Thyroid gland (tissue), 4 donors: Measurements from ENCODE around the gene B4GALNT3. TPM values are rescaled to one million over a fixed set of nuclear protein-coding genes. Genes with fewer than 3 reads are reported as not detected.

Experiments used
- DNase-seq, 2 donors: peaks; one replicate each; pipeline ENCODE4 v3.0.0-alpha.2; 2019
- H3K27ac ChIP-seq, 3 donors: fragments of 200-600 bp; sonication (generic); 1 replicate in 2 of 3; 2 replicates in 1 of 3; pipeline ENCODE4 v1.5.1; 2016 to 2019; ENCODE audit warnings: mild to moderate bottlenecking in 1 of 3, moderate library complexity in 1 of 3
- H3K27me3 ChIP-seq: fragments of 200-600 bp; sonication (generic); one replicate; pipeline ENCODE4 v1.5.1; 2019
- H3K36me3 ChIP-seq, 2 donors: fragments of 200-600 bp; sonication (generic); one replicate each; pipeline ENCODE4 v1.5.1; 2016 to 2019
- H3K4me1 ChIP-seq, 2 donors: fragments of 200-600 bp; sonication (generic); one replicate each; pipeline ENCODE4 v1.5.1; 2017 to 2019
- H3K4me3 ChIP-seq, 3 donors: fragments of 200-600 bp; sonication (generic); replicated peaks in 1 of 3; 1 replicate in 2 of 3; 2 replicates in 1 of 3; pipeline ENCODE4 v1.5.1; 2016; ENCODE audit warnings: mild to moderate bottlenecking in 1 of 3
- H3K9me3 ChIP-seq: fragments of 200-600 bp; sonication (generic); one replicate; pipeline ENCODE4 v1.5.1; 2017
- CTCF ChIP-seq, 6 experiments: fragments of 200-600 bp in 3 of 6; fragments of 450-650 bp in 3 of 6; sonication (generic) in 3 of 6; IDR thresholded peaks; one replicate each; pipeline ENCODE4 v1.5.1; 2016 to 2019; ENCODE audit warnings: antibody characterized with exemption in 6 of 6, mild to moderate bottlenecking in 2 of 6, inconsistent platforms in 1 of 6, moderate library complexity in 1 of 6
- POLR2A ChIP-seq, 2 donors: fragments of 450-650 bp; IDR thresholded peaks; one replicate each; pipeline ENCODE4 v1.6.1; 2017; ENCODE audit warnings: antibody characterized with exemption in 2 of 2, mild to moderate bottlenecking in 2 of 2, moderate library complexity in 1 of 2
- WGBS, 2 donors: methylation state at CpG; one replicate each; pipeline ENCODE4 v1.1.5; 2017; 5-methylcytosine and 5-hydroxymethylcytosine counted together
- intact Hi-C: fragments of 100-400 bp; cut with DNase I; formaldehyde crosslinking; loops from one replicate; pipeline ENCODE4 v1.15.1; 2023
- total RNA-seq, 4 donors: library from RNA; depleted of rRNA; stranded (reverse); fragments of >200 nt; gene quantifications; one replicate each; pipeline ENCODE4 v1.2.3, GENCODE V29; 2016

B4GALNT3 gene
- total RNA-seq, 4 donors from 2014 or later: 3.9 to 6.6 (median 5.6) TPM

- Histone ChIP-seq H3K36me3 (no peaks in the 10 kb centered on the region), H3K27me3 (no peaks in the 10 kb centered on the region), H3K9me3 (no peaks in the 10 kb centered on the region), H3K4me3 (no peak overlapping the region), H3K27ac (no peak overlapping the region), H3K4me1 (peaks cover 0 to 4% of the 10 kb centered on the region in 2 donors)
- DNase-seq: no peak
- WGBS, 2 donors: 80 to 87% methylated on average over 30 to 33 of the region's 41 CpGs
- TF ChIP-seq CTCF (IDR thresholded peaks at IDR 0.05): no peak
- TF ChIP-seq POLR2A (IDR thresholded peaks at IDR 0.05): no peak
- intact Hi-C loops: loop anchor here (5.0 kb wide), 1 partner anchor 104 kb away; no protein-coding TSS in a partner anchor
Measured at GRCh38 chr12:546265-546919, 86.7 kb downstream of the B4GALNT3 start.

GRCh38 chr12:546920-547845, 87.4 kb downstream of the B4GALNT3 start:
- Histone ChIP-seq H3K27me3 (no peaks in the 10 kb centered on the region), H3K27ac (no peak overlapping the region), H3K36me3 (no peaks in the 10 kb centered on the region), H3K9me3 (no peaks in the 10 kb centered on the region), H3K4me3 (no peak overlapping the region), H3K4me1 (peaks cover 0 to 4% of the 10 kb centered on the region in 2 donors)
- peak; percentile 52 to 55 for DNase-seq
- TF ChIP-seq CTCF (IDR thresholded peaks at IDR 0.05) (peak; percentile 98 to 100 (median 98)), POLR2A (IDR thresholded peaks at IDR 0.05) (no peak)
- 31 to 41% methylated on average over 26 to 44 of the region's 44 CpGs for WGBS, 2 donors
- intact Hi-C loops: loop anchor here (5.0 kb wide), 1 partner anchor 105 kb away; no protein-coding TSS in a partner anchor

GRCh38 chr12:547883-548470, 88.2 kb downstream of the B4GALNT3 start:
- Histone ChIP-seq H3K4me3 (no peak overlapping the region), H3K4me1 (peaks cover 0 to 4% of the 10 kb centered on the region in 2 donors), H3K27me3 (no peaks in the 10 kb centered on the region), H3K27ac (no peak overlapping the region), H3K36me3 (no peaks in the 10 kb centered on the region), H3K9me3 (no peaks in the 10 kb centered on the region)
- TF ChIP-seq CTCF (IDR thresholded peaks at IDR 0.05) (no peak), POLR2A (IDR thresholded peaks at IDR 0.05) (no peak)
- intact Hi-C loops: loop anchor here (5.0 kb wide), 1 partner anchor 106 kb away; no protein-coding TSS in a partner anchor
- WGBS, 2 donors: 79 to 82% methylated on average over 13 of the region's 13 CpGs
- DNase-seq: no peak

- intact Hi-C loops: loop anchor here (5.0 kb wide), 1 partner anchor 107 kb away; no protein-coding TSS in a partner anchor
- Histone ChIP-seq H3K4me3 (no peak overlapping the region), H3K9me3 (no peaks in the 10 kb centered on the region), H3K27me3 (no peaks in the 10 kb centered on the region), H3K27ac (no peak overlapping the region), H3K4me1 (peaks cover 0 to 4% of the 10 kb centered on the region in 2 donors), H3K36me3 (no peaks in the 10 kb centered on the region)
- TF ChIP-seq POLR2A (IDR thresholded peaks at IDR 0.05) (no peak), CTCF (IDR thresholded peaks at IDR 0.05) (no peak)
- no peak for DNase-seq
- WGBS, 2 donors: 93 to 94% methylated on average over 28 to 29 of the region's 29 CpGs
Measured at GRCh38 chr12:549476-550082, 89.8 kb downstream of the B4GALNT3 start.
